Neural crest cell (in vitro differentiated cells): ENCODE measurements around the gene CNTN5. TPM values are rescaled to one million over a fixed set of nuclear protein-coding genes. Genes with fewer than 3 reads are reported as not detected.

ENCODE experiments used
- DNase-seq: peaks from one replicate; pipeline ENCODE4 v3.0.0; 2021; ENCODE audit warnings: low read depth, mixed read lengths, low spot score
- H3K27ac Mint-ChIP-seq: one replicate; pipeline ENCODE4 v1.8.0; 2021; ENCODE audit warnings: mild to moderate bottlenecking, mixed read lengths; ENCODE audit not compliant: unreplicated experiment
- H3K27me3 Mint-ChIP-seq: 2 replicates; pipeline ENCODE4 v1.8.0; 2021; ENCODE audit warnings: low read depth, mild to moderate bottlenecking, mixed read lengths
- H3K36me3 Mint-ChIP-seq: 2 replicates; pipeline ENCODE4 v1.8.0; 2021; ENCODE audit warnings: low read depth, mild to moderate bottlenecking, mixed read lengths
- H3K4me1 Mint-ChIP-seq: 2 replicates; pipeline ENCODE4 v1.8.0; 2021; ENCODE audit warnings: mixed read lengths
- H3K4me3 Mint-ChIP-seq: one replicate; pipeline ENCODE4 v1.8.0; 2021; ENCODE audit warnings: mild to moderate bottlenecking, mixed read lengths
- H3K9me3 Mint-ChIP-seq: 2 replicates; pipeline ENCODE4 v1.8.0; 2021; ENCODE audit warnings: mixed read lengths
- CTCF ChIP-seq: fragments of 200-600 bp; sonication (generic); conservative IDR thresholded peaks from 2 replicates; pipeline ENCODE4 v1.5.0; 2021; ENCODE audit warnings: antibody characterized with exemption, mild to moderate bottlenecking
- total RNA-seq: library from RNA; stranded (reverse); gene quantifications from 2 replicates; pipeline ENCODE4 v1.2.1, GENCODE V29; 2021

The CNTN5 gene
- total RNA-seq, 1 donor from 2014 or later, result not detected

GRCh38 chr11:100094121-100094865 is 1073.5 kb downstream of the CNTN5 start:
- H3K9me3 Mint-ChIP-seq, result no peaks in the 10 kb centered on the region
- DNase-seq, result no peak
- H3K4me3 Mint-ChIP-seq, result no peak overlapping the region

DNA sequence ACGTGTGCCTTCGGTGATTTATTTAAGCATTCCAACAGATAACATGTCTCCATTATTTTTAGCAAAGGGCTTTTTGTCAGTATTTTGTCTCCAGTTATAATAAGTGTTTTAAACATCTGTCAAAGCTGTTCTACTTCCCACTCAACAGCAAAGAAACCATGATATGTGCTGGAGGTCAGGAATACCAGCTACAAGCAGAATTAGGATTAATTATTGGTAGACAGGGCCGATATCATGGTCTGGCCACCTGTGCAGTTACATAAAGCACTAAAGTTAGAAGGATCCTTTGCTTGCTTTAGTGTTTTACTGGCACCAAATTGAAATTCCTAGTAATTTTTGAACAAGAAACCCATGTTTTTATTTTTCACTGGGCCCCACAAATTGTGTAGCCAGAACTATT is 1075.1 kb downstream of the CNTN5 start:
- TF ChIP-seq CTCF, result no peak
- no peak for DNase-seq
- H3K27me3 Mint-ChIP-seq, result no peaks in the 10 kb centered on the region
- no peak overlapping the region for H3K27ac Mint-ChIP-seq
- no peaks in the 10 kb centered on the region for H3K4me1 Mint-ChIP-seq
- H3K36me3 Mint-ChIP-seq, result no peaks in the 10 kb centered on the region
- H3K9me3 Mint-ChIP-seq, result no peaks in the 10 kb centered on the region
- H3K4me3 Mint-ChIP-seq, result no peak overlapping the region

More at GRCh38 chr11:100094121-100094865, 1073.5 kb downstream of the CNTN5 start:
- no peak for TF ChIP-seq CTCF
- no peaks in the 10 kb centered on the region for H3K27me3 Mint-ChIP-seq
- no peaks in the 10 kb centered on the region for H3K36me3 Mint-ChIP-seq
- H3K4me1 Mint-ChIP-seq, result no peaks in the 10 kb centered on the region
- no peak overlapping the region for H3K27ac Mint-ChIP-seq

DNA sequence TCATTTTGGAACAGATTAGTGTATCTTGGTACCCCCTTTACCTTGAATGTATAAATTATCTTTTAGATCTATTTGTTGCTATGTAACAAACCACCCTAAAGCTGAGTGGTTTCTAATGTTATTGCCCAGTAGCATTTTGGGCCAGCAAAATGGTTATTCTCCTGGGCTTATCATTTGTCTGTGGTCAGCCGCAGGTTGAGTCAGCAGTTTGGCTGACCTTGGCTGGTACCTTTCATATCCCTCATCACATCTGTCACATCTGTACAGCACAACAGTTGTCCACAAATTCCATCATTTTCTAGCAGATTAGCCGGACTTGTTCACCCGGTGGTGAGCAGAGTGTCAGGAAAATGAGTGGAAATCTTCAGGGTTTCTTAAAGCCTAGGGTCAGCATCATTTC is 1077.8 kb downstream of the CNTN5 start:
- H3K27me3 Mint-ChIP-seq, result no peaks in the 10 kb centered on the region
- H3K9me3 Mint-ChIP-seq, result no peaks in the 10 kb centered on the region
- H3K4me3 Mint-ChIP-seq, result no peak overlapping the region
- no peak overlapping the region for H3K27ac Mint-ChIP-seq
- H3K36me3 Mint-ChIP-seq, result no peaks in the 10 kb centered on the region
- no peaks in the 10 kb centered on the region for H3K4me1 Mint-ChIP-seq
- TF ChIP-seq CTCF, result no peak
- no peak for DNase-seq

GRCh38 chr11:100105255-100105981 is 1084.7 kb downstream of the CNTN5 start:
- Mint-ChIP-seq H3K9me3 (no peaks in the 10 kb centered on the region), H3K27me3 (no peaks in the 10 kb centered on the region), H3K36me3 (no peaks in the 10 kb centered on the region), H3K4me1 (no peaks in the 10 kb centered on the region), H3K4me3 (no peak overlapping the region), H3K27ac (no peak overlapping the region)
- DNase-seq, result no peak
- no peak for TF ChIP-seq CTCF

GRCh38 chr11:100105982-100106358 is 1085.2 kb downstream of the CNTN5 start:
- Mint-ChIP-seq H3K27me3 (no peaks in the 10 kb centered on the region), H3K9me3 (no peaks in the 10 kb centered on the region), H3K4me1 (no peaks in the 10 kb centered on the region), H3K36me3 (no peaks in the 10 kb centered on the region), H3K4me3 (no peak overlapping the region), H3K27ac (no peak overlapping the region)
- no peak for TF ChIP-seq CTCF
- no peak for DNase-seq
